ENCODE results near the gene KIF5A. TPM values are rescaled to one million over a fixed set of nuclear protein-coding genes. Genes with fewer than 3 reads are reported as not detected.

Gene KIF5A
- total RNA-seq, 1 experiment from 2014 or later, result 3.0 TPM

DNA sequence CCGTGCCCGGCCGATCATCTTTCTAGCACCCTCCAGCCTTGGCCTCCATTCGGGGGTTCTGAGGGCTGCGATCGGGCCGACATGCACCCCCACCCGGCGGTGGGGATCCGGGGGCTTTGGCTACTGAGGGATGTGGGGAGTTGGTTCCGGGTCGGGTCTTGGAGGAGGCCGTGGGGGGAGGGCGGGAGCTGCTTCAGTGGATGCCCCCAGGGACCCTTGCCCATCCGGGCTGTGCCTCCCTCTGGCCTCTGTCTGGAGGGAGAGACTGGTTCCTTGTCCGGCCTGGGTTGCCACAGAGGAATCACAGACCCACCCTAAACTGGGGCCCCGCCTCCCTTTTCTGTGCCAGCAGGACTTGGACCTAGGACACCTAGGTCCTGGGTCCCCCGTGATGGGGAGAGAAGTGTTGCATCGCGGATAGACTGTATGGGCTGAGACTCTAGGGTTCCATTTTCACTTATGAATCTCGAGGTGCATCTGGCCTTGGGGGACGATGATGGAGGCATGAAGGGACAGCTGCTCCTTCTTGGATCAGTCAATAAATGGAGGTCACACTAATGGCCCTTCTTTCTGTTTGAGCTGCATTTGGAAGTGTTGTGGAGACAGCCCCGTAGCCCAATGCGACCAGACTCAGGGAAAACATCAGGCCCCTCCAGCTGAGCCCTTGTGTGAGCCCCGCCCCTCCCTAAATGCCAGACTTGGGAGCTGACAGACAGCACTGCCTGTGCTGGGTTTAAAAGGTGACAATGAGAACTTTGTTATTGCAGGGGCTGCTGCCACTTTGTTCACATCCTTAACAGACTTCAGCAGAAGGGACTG, 55.4 kb downstream of the KIF5A start:
- intact Hi-C loops (cut with micrococcal nuclease; ENCODE audit: unreplicated experiment), result no loop called here
- H3K4me1 ChIP-seq (ENCODE audit: control insufficient read depth, insufficient read depth, low read length), result peaks cover 14% of the 10 kb centered on the region
- no peaks in the 10 kb centered on the region for H3K9me3 ChIP-seq (ENCODE audit: control insufficient read depth, insufficient read depth, low read depth, low read length)
- TF ChIP-seq CTCF (IDR thresholded peaks at IDR 0.05), result no peak
- ChIA-PET POLR2A (no interaction called here), CTCF (no interaction called here)
- DNase-seq (ENCODE audit: low read depth, low spot score), result no peak
- no TSS peak for BruUV-seq (replicated peaks)
- H3K27ac ChIP-seq (ENCODE audit: low read length), result peak overlapping the region; percentile 64
- H3K27me3 ChIP-seq (ENCODE audit: control insufficient read depth, insufficient read depth, low read length), result no peaks in the 10 kb centered on the region
- H3K4me3 ChIP-seq (ENCODE audit: low read depth in 2 of 2, low read length in 2 of 2), result peak overlapping the region; percentile 51 to 82
- in situ Hi-C loops (cut with HindIII; ENCODE audit: low pct_unique_long_range_greater_than_20kb, low sequenced_read_pairs), result no loop called here
- 0 out of 2 replicates have a peak, but pooled peaks cover 3% of the 10 kb centered on the region for H3K36me3 ChIP-seq (ENCODE audit: control insufficient read depth, insufficient read depth, low read length)
- ATAC-seq, result peak; percentile 62

GRCh38 chr12:57605811-57606311, 56.0 kb downstream of the KIF5A start:
- ChIA-PET POLR2A (interaction anchor here (0.6 kb wide), 1 partner anchor 14 kb away, joined by 6 read pairs; no protein-coding TSS in a partner anchor), CTCF (no interaction called here)
- TF ChIP-seq POLR2AphosphoS5 (IDR thresholded peaks at IDR 0.05; ENCODE audit: low read depth, low read length) (no peak), CTCF (IDR thresholded peaks at IDR 0.05) (no peak), SIN3A (IDR thresholded peaks at IDR 0.05; ENCODE audit: borderline replicate concordance, insufficient read depth, low read depth, low read length) (no peak), TCF7L2 (IDR thresholded peaks at IDR 0.05; ENCODE audit: low read depth, low read length) (no peak)
- TF ChIP-seq, protein P1, sequence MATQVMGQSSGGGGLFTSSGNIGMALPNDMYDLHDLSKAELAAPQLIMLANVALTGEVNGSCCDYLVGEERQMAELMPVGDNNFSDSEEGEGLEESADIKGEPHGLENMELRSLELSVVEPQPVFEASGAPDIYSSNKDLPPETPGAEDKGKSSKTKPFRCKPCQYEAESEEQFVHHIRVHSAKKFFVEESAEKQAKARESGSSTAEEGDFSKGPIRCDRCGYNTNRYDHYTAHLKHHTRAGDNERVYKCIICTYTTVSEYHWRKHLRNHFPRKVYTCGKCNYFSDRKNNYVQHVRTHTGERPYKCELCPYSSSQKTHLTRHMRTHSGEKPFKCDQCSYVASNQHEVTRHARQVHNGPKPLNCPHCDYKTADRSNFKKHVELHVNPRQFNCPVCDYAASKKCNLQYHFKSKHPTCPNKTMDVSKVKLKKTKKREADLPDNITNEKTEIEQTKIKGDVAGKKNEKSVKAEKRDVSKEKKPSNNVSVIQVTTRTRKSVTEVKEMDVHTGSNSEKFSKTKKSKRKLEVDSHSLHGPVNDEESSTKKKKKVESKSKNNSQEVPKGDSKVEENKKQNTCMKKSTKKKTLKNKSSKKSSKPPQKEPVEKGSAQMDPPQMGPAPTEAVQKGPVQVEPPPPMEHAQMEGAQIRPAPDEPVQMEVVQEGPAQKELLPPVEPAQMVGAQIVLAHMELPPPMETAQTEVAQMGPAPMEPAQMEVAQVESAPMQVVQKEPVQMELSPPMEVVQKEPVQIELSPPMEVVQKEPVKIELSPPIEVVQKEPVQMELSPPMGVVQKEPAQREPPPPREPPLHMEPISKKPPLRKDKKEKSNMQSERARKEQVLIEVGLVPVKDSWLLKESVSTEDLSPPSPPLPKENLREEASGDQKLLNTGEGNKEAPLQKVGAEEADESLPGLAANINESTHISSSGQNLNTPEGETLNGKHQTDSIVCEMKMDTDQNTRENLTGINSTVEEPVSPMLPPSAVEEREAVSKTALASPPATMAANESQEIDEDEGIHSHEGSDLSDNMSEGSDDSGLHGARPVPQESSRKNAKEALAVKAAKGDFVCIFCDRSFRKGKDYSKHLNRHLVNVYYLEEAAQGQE (IDR thresholded peaks at IDR 0.05; ENCODE audit: insufficient read depth in 1 of 2, low read depth in 2 of 2, low read length in 1 of 2), result no peak
- no peaks in the 10 kb centered on the region for H3K27me3 ChIP-seq (ENCODE audit: control insufficient read depth, insufficient read depth, low read length)
- peaks cover 21% of the 10 kb centered on the region for H3K4me1 ChIP-seq (ENCODE audit: control insufficient read depth, insufficient read depth, low read length)
- peak overlapping the region; percentile 51 to 82 for H3K4me3 ChIP-seq (ENCODE audit: low read depth in 2 of 2, low read length in 2 of 2)
- BruUV-seq (replicated peaks), result no TSS peak
- ATAC-seq, result no peak
- H3K27ac ChIP-seq (ENCODE audit: low read length), result no peak overlapping the region
- intact Hi-C loops (cut with micrococcal nuclease; ENCODE audit: unreplicated experiment) (no loop called here), in situ Hi-C loops (cut with HindIII; ENCODE audit: low pct_unique_long_range_greater_than_20kb, low sequenced_read_pairs) (no loop called here)
- H3K9me3 ChIP-seq (ENCODE audit: control insufficient read depth, insufficient read depth, low read depth, low read length), result no peaks in the 10 kb centered on the region
- no peaks in the 10 kb centered on the region for H3K36me3 ChIP-seq (ENCODE audit: control insufficient read depth, insufficient read depth, low read length)
- no peak for DNase-seq (ENCODE audit: low read depth, low spot score)
